Adrenal gland (tissue), 5 donors: ENCODE data around the gene QPCT.

Experiments
- CTCF ChIP-seq, 6 experiments: fragments of 450-650 bp in 4 of 6; fragments of 200-600 bp in 2 of 6; sonication (generic) in 1 of 6; IDR thresholded peaks; 1 replicate in 5 of 6; 2 replicates in 1 of 6; pipeline versions ENCODE4 v1.5.1 to v1.8.0; 2016 to 2021; ENCODE audit warnings: antibody characterized with exemption in 6 of 6, mild to moderate bottlenecking in 2 of 6, moderate library complexity in 1 of 6
- POLR2A ChIP-seq, 2 donors: fragments of 450-650 bp; IDR thresholded peaks; one replicate each; pipeline ENCODE4 v1.6.1; 2017; ENCODE audit warnings: antibody characterized with exemption in 2 of 2, mild to moderate bottlenecking in 2 of 2, moderate library complexity in 1 of 2
- donor health status: DM: no; HTN: no; CAD: no.

GRCh38 chr2:37370666-37371065 is 26.2 kb downstream of the QPCT start:
- TF ChIP-seq CTCF (IDR thresholded peaks at IDR 0.05), result no peak
- no peak for TF ChIP-seq POLR2A (IDR thresholded peaks at IDR 0.05)
